Duodenal mucosa (tissue), 2 donors: ENCODE measurements around the gene RIMBP2.

Experiments
- H3K27ac ChIP-seq: one replicate; pipeline ENCODE4 v1.7.0; 2013; ENCODE audit warnings: low read depth, low read length
- H3K27me3 ChIP-seq, 2 donors: one replicate each; pipeline ENCODE4 v1.7.0; 2013; ENCODE audit warnings: low read length in 2 of 2, control low read depth in 1 of 2; ENCODE audit not compliant: insufficient read depth in 2 of 2, control insufficient read depth in 1 of 2
- H3K36me3 ChIP-seq, 2 donors: one replicate each; pipeline ENCODE4 v1.7.0; 2013; ENCODE audit warnings: low read length in 2 of 2, control low read depth in 1 of 2; ENCODE audit not compliant: insufficient read depth in 2 of 2, control insufficient read depth in 1 of 2
- H3K4me1 ChIP-seq, 2 donors: one replicate each; pipeline ENCODE4 v1.7.0; 2013; ENCODE audit warnings: low read length in 2 of 2, control low read depth in 1 of 2; ENCODE audit not compliant: insufficient read depth in 2 of 2, control insufficient read depth in 1 of 2
- H3K4me3 ChIP-seq, 2 donors: one replicate each; pipeline ENCODE4 v1.7.0; 2013; ENCODE audit warnings: low read length in 2 of 2, low read depth in 1 of 2
- H3K9ac ChIP-seq, 2 donors: one replicate each; pipeline ENCODE4 v1.7.0; 2013; ENCODE audit warnings: low read length in 2 of 2, low read depth in 1 of 2
- H3K9me3 ChIP-seq, 2 donors: one replicate each; pipeline ENCODE4 v1.7.0; 2013; ENCODE audit warnings: low read length in 2 of 2, control low read depth in 1 of 2; ENCODE audit not compliant: control insufficient read depth in 1 of 2

Gene RIMBP2

GRCh38 chr12:130436741-130437501 lies 279.2 kb downstream of the RIMBP2 start:
- Histone ChIP-seq H3K9me3 (peaks cover 0 to 9% of the 10 kb centered on the region in 2 donors), H3K27me3 (no peaks in the 10 kb centered on the region), H3K4me1 (no peaks in the 10 kb centered on the region), H3K4me3 (no peak overlapping the region), H3K36me3 (no peaks in the 10 kb centered on the region), H3K27ac (no peak overlapping the region), H3K9ac (no peak overlapping the region)

GRCh38 chr12:130435826-130436225 lies 280.3 kb downstream of the RIMBP2 start:
- Histone ChIP-seq H3K27me3 (no peaks in the 10 kb centered on the region), H3K9me3 (peaks cover 0 to 9% of the 10 kb centered on the region in 2 donors), H3K27ac (no peak overlapping the region), H3K36me3 (no peaks in the 10 kb centered on the region), H3K9ac (no peak overlapping the region), H3K4me1 (no peaks in the 10 kb centered on the region), H3K4me3 (no peak overlapping the region)

GRCh38 chr12:130435331-130435730 lies 280.8 kb downstream of the RIMBP2 start:
- Histone ChIP-seq H3K9ac (no peak overlapping the region), H3K9me3 (peaks cover 0 to 9% of the 10 kb centered on the region in 2 donors), H3K4me1 (no peaks in the 10 kb centered on the region), H3K27ac (no peak overlapping the region), H3K27me3 (no peaks in the 10 kb centered on the region), H3K4me3 (no peak overlapping the region), H3K36me3 (no peaks in the 10 kb centered on the region)

GRCh38 chr12:130434560-130434959 lies 281.5 kb downstream of the RIMBP2 start:
- Histone ChIP-seq H3K36me3 (no peaks in the 10 kb centered on the region), H3K9ac (no peak overlapping the region), H3K27ac (no peak overlapping the region), H3K4me1 (no peaks in the 10 kb centered on the region), H3K4me3 (no peak overlapping the region), H3K9me3 (peaks cover 0 to 9% of the 10 kb centered on the region in 2 donors), H3K27me3 (no peaks in the 10 kb centered on the region)

GRCh38 chr12:130433834-130434233 lies 282.3 kb downstream of the RIMBP2 start:
- H3K9ac ChIP-seq = no peak overlapping the region
- H3K27ac ChIP-seq = no peak overlapping the region
- H3K27me3 ChIP-seq = no peaks in the 10 kb centered on the region
- H3K4me1 ChIP-seq = no peaks in the 10 kb centered on the region
- no peaks in the 10 kb centered on the region for H3K36me3 ChIP-seq
- no peak overlapping the region for H3K4me3 ChIP-seq
- peaks cover 0 to 9% of the 10 kb centered on the region in 2 donors for H3K9me3 ChIP-seq

- no peaks in the 10 kb centered on the region for H3K36me3 ChIP-seq
- H3K9ac ChIP-seq = no peak overlapping the region
- H3K4me3 ChIP-seq = no peak overlapping the region
- no peaks in the 10 kb centered on the region for H3K27me3 ChIP-seq
- peaks cover 0 to 9% of the 10 kb centered on the region in 2 donors for H3K9me3 ChIP-seq
- H3K4me1 ChIP-seq = no peaks in the 10 kb centered on the region
- H3K27ac ChIP-seq = no peak overlapping the region
Measured at GRCh38 chr12:130433411-130433810, 282.7 kb downstream of the RIMBP2 start.

- Histone ChIP-seq H3K27me3 (no peaks in the 10 kb centered on the region), H3K36me3 (no peaks in the 10 kb centered on the region), H3K9ac (no peak overlapping the region), H3K4me3 (no peak overlapping the region), H3K4me1 (no peaks in the 10 kb centered on the region), H3K27ac (no peak overlapping the region), H3K9me3 (peaks cover 0 to 9% of the 10 kb centered on the region in 2 donors)
Measured at GRCh38 chr12:130431176-130431575, 284.9 kb downstream of the RIMBP2 start.

- Histone ChIP-seq H3K36me3 (no peaks in the 10 kb centered on the region), H3K4me1 (no peaks in the 10 kb centered on the region), H3K9ac (no peak overlapping the region), H3K4me3 (no peak overlapping the region), H3K27ac (no peak overlapping the region), H3K9me3 (peaks cover 0 to 5% of the 10 kb centered on the region in 2 donors), H3K27me3 (no peaks in the 10 kb centered on the region)
Measured at GRCh38 chr12:130429656-130430505, 286.2 kb downstream of the RIMBP2 start.

- Histone ChIP-seq H3K4me3 (no peak overlapping the region), H3K27ac (no peak overlapping the region), H3K4me1 (no peaks in the 10 kb centered on the region), H3K9ac (no peak overlapping the region), H3K9me3 (no peaks in the 10 kb centered on the region), H3K27me3 (no peaks in the 10 kb centered on the region), H3K36me3 (no peaks in the 10 kb centered on the region)
Measured at GRCh38 chr12:130428116-130428515, 288.0 kb downstream of the RIMBP2 start.

GRCh38 chr12:130427381-130427887 lies 288.7 kb downstream of the RIMBP2 start:
- no peaks in the 10 kb centered on the region for H3K36me3 ChIP-seq
- H3K4me3 ChIP-seq = no peak overlapping the region
- H3K9ac ChIP-seq = no peak overlapping the region
- H3K4me1 ChIP-seq = no peaks in the 10 kb centered on the region
- H3K9me3 ChIP-seq = no peaks in the 10 kb centered on the region
- H3K27me3 ChIP-seq = no peaks in the 10 kb centered on the region
- no peak overlapping the region for H3K27ac ChIP-seq
